ENCODE measurements around the gene ALDH8A1.

The ALDH8A1 gene

GRCh38 chr6:134950482-134950881 lies 581 bp upstream of the ALDH8A1 start:
- DNase-seq (ENCODE audit: low read depth), result no peak

DNA sequence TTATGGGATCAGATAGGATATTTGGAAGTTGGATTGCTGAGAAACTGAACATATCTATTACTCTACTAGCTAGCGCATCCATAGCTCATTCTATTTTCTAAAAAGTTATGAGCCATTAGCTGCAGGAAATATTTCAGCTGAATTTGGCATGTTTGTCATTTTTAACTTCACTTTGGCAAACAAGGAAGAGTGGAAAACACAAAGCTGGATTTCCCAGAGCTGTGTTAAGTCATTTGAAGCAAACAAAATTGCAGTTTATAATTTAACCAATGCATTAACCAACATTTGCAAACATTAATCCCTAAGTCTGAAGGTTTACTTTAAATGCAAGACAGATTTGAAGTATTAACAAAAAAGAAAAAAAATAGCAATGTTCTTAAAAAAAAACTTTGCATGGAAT lies 1.2 kb downstream of the ALDH8A1 start:
- DNase-seq (ENCODE audit: low read depth), result no peak

DNA sequence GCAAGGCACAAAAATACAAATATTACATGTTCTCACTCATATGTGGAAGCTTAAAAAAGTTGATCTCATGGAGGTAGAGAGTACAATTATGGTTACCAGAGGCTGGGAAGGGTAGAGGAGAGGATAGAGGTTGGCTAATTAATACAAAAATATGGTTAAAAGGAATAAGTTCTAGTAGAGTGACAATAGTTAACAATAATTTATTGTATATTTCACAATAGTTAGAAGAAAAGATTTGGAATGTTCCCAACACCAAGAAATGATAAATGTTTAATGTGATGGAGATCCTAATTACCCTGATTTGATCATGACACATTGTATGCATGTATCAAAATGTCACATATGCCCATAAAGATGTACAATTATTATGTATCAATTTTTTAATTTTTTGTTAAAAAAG lies 1.8 kb downstream of the ALDH8A1 start:
- no peak for DNase-seq (ENCODE audit: low read depth)

- no peak for DNase-seq (ENCODE audit: low read depth)
Observed at GRCh38 chr6:134945045-134945444, 4.9 kb downstream of the ALDH8A1 start.

- no peak for DNase-seq (ENCODE audit: low read depth)
Observed at GRCh38 chr6:134943522-134944111, 6.3 kb downstream of the ALDH8A1 start.

DNA sequence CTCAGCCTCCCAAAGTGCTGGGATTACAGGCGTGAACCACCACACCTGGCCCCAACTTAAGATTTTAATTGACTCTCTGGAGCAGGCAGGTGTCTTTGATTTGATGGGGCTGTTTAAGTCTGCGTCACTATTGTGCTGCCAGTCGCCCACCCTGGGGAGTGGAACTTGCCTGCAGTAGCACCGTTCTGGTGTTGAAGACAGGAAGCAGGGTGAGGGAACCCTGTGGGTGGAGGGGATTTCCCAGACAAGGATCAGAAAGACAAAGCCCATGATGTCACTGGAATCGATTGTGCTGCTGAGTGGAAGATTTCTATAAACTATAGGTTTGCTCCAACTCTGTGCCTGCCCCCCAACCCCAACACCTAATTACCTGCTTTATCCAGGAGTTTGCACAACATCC lies 11.0 kb downstream of the ALDH8A1 start:
- DNase-seq (ENCODE audit: low read depth), result no peak

DNA sequence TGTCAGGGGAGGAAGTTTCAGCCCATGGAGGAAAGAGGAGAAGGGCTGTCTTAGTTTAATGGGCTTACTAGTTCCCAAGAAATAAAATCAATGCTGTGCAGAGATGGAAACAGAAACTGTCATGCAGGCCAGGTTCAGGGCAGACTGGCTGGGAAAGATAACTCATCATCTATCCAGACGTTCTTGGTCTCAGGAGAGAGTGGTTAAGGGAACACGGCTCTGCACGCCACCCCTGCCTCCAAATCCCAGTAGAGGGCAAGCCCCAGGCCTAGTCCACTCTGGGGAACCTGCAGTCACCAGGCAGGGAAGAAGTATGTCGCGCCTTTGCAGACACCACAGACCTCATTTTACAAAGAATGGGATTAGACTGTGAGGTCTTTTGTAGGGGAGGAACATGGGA lies 12.5 kb downstream of the ALDH8A1 start:
- no peak for DNase-seq (ENCODE audit: low read depth)

GRCh38 chr6:134936931-134937330 lies 13.0 kb downstream of the ALDH8A1 start:
- peak; percentile 52 for DNase-seq (ENCODE audit: low read depth)

GRCh38 chr6:134936476-134936875 lies 13.4 kb downstream of the ALDH8A1 start:
- DNase-seq (ENCODE audit: low read depth), result no peak

- no peak for DNase-seq (ENCODE audit: low read depth)
Observed at GRCh38 chr6:134934793-134935485, 15.0 kb downstream of the ALDH8A1 start.

DNA sequence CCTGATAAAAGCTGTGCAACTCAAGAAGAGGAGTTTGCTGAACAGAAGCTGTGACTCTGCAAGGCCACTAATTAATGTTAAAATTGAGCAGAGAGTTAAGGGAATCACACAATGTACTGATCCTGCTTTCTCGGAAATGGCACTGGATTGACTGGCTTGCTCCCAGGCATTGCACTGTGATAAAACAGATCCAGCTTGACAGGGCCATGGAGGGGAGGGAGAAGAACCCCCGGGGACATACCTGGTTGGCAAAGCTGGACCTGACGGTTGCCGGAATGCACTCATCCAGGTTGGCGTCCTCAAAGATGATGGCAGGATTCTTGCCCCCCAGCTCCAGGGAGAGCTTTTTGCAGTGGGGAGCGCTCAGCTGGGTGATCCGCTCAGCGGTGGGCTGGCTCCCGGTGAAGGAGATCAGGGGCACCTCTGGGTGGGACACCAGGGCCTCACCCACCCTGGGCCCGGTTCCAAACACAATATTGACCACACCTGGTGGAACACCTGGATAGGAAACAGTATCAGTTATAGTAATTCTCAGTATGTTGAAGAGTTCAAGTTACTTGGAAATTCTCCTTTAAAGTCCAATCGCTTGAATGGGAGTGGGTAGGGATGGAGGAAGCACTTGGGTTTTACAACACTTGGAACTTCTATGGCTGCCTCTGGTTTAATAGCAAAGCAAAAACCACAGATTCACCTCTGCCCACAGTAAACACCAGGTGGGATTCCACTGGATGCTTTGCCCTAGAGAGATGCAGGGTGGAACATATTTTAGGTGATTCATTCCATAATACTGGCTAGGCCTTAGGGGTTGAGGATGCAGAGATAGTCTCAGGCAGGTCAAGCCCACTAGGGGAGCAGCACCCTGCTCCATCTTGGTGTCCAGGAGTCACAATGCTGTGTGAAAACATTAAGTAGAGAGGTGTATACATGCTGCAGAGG lies 17.1 kb downstream of the ALDH8A1 start:
- no peak for DNase-seq (ENCODE audit: low read depth)

DNA sequence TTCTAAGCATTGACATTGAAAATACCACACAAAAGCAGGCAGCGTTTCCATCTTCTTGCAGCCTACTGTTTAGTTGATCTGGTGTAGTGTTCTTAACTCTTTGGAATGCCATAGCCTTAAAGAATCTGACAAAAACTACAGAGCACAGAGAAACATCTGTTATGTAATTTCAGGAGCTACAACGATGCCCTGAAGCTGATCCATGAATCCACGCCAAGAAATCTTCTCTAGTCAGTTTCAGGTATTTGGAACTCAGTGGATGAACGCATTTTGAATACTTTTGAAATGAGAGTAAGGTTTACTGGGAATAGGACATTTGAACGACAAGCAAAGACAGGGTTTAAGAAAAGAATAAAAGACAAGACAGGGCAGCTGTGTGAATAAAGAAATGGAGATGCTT lies 17.8 kb downstream of the ALDH8A1 start:
- no peak for DNase-seq (ENCODE audit: low read depth)

- no peak for DNase-seq (ENCODE audit: low read depth)
Observed at GRCh38 chr6:134930463-134930862, 19.4 kb downstream of the ALDH8A1 start.

DNA sequence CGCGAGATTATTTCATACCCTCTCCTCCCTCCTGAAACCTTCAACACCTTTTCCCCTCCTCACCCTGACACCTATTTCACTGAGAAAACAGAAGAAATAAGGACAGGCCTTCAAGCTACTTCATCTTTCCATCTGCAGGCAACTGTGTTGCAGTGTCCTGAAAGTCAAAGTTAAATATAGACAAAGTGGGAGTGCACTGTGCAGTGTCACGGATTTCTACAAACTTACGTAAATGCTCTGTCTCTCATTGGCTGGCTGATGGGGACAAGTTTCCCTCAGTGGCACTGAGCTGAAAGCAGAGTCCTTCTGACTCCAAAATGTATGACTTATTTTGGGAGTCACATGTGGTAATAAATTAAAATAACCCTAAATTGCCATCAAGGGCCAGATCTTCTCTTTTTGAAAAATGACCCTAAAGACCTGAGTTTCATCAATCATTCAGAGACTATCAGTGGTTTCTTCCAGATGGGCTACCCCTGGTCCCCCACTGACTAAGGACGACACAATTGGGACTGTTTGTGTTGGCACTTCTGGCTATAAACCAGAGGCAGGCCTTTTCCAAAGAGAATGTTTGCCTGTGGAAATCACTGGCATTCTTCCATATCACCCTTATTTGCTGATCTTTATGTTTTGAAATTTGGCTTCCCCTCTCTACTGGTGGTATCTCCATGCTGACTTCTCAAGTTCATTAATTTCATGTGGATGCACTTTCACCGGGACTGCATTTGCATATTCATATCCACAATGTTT lies 21.6 kb downstream of the ALDH8A1 start:
- DNase-seq (ENCODE audit: low read depth), result no peak

GRCh38 chr6:134925800-134926199 lies 24.1 kb downstream of the ALDH8A1 start:
- DNase-seq (ENCODE audit: low read depth), result no peak

DNA sequence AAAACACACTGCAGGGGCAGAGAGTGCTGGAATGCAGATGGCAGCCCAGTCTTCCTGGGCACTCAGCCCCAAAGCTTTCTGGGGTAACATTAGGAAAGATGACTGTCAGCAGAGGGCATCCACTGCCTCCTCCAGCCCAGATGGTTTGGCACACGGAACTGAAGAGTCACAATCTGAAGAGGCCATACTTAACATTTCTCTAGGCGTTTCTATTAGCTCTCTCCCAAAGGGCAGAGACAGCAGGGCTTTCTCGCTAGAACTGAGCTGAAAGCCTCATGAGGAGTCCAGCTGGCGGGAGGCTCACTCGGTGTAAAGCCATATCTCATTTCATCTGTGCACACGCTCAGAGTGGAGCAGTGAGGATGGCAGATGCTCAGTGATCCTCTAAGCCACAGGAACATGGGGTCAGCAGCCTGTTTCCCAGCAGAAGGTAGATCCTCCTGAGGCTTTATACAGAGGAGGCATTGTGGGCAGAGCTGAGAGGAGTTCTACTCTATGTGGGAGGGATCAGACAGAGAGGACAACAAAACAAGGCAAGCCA lies 28.1 kb downstream of the ALDH8A1 start:
- DNase-seq (ENCODE audit: low read depth), result no peak

DNA sequence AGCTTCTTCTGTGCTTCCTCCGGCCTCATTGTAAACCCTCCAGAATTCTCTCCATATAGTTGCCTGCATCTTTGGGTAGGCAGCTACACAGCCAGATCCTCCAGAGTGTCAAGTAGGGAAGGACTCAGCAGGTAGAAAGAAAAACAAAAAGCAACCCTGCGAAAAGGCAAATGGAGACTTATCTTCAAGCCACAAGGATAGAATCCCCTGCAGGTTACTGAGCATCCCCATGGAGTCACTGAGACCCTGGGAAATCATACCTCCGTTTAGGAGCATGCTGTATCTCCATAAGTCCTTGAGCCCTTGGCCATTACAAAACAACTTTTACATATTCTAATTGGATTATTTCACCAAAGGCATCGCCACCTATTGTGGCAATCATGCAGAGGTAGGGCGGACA lies 28.6 kb downstream of the ALDH8A1 start:
- DNase-seq (ENCODE audit: low read depth), result no peak

- no peak for DNase-seq (ENCODE audit: low read depth)
Observed at GRCh38 chr6:134920422-134920821, 29.5 kb downstream of the ALDH8A1 start.

DNA sequence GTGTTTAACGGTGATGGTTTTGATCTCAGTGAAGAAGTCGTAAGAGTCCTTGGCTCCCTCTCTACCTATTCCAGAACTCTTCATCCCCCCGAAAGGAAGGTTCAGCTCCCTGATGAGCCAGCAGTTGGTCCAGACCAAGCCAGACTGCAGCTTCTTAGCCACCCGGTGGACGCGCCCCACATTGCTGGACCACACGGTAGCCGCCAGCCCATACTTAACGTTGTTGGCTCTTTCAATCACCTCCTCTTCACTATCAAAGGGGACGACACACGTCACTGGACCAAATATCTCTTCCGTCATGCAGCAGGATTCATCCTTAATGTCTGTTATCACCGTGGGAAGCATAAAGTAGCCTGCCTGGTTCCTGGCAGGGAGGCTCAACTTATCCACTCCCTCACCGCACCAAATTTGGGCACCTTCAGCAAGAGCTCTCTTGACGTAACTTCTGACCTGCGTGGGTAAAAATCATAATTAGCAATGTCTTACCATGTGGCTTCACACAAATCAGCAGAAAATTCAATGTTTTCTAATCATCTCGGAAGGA lies 31.4 kb downstream of the ALDH8A1 start:
- no peak for DNase-seq (ENCODE audit: low read depth)

DNA sequence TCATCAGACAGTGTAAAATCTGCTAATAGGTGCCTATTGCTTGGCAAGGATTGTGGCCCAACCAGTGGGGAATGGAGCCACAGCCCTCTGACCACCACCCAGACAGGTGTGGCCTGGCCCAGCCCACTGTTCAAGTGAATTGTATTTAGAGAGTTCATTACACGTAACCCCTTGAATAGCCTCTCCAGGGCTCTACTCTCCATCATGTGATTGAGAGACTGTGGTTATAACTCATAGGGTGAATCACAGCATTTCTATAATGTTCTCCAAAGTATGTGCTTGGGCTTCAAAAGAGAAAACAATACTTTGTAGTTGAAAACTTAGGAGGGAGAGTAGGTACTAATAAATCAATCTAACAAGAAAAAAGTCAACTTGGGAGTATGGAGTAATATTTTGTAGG lies 38.4 kb downstream of the ALDH8A1 start:
- DNase-seq (ENCODE audit: low read depth), result peak; percentile 47

GRCh38 chr6:134910593-134910935 lies 39.3 kb downstream of the ALDH8A1 start:
- DNase-seq (ENCODE audit: low read depth), result no peak

All from GM04504 (cell line).